Forelimb muscle (tissue), 1 donor: ENCODE measurements around the gene DTHD1. TPM values are rescaled to one million over a fixed set of nuclear protein-coding genes. Genes with fewer than 3 reads are reported as not detected.

Experiments used
- DNase-seq: peaks from one replicate; pipeline ENCODE4 v3.0.0-alpha.2; 2013; ENCODE audit warnings: low read depth
- polyA plus RNA-seq: library from polyadenylated mRNA; unstranded; fragments of 120-200 nt; gene quantifications from one replicate; pipeline ENCODE4 v1.2.1, GENCODE V29; 2013; ENCODE audit not compliant: insufficient read length

DTHD1 gene
- polyA plus RNA-seq, 1 donor, result not detected

GRCh38 chr4:36269533-36270173, 11.8 kb upstream of the DTHD1 start:
- no peak for DNase-seq

- DNase-seq, result no peak
Observed at GRCh38 chr4:36273276-36273675, 8.1 kb upstream of the DTHD1 start.

GRCh38 chr4:36274158-36274557, 7.3 kb upstream of the DTHD1 start:
- DNase-seq, result no peak

- DNase-seq, result no peak
Observed at GRCh38 chr4:36277533-36277932, 3.9 kb upstream of the DTHD1 start.

- no peak for DNase-seq
Observed at GRCh38 chr4:36278789-36279188, 2.6 kb upstream of the DTHD1 start.

GRCh38 chr4:36280555-36280954, 861 bp upstream of the DTHD1 start:
- no peak for DNase-seq

- DNase-seq, result no peak
Observed at GRCh38 chr4:36282503-36283030, 1.2 kb downstream of the DTHD1 start.

- DNase-seq, result no peak
Observed at GRCh38 chr4:36283912-36284465, 2.6 kb downstream of the DTHD1 start.

GRCh38 chr4:36285784-36286480, 4.5 kb downstream of the DTHD1 start:
- no peak for DNase-seq

GRCh38 chr4:36286481-36286871, 5.1 kb downstream of the DTHD1 start:
- DNase-seq, result no peak

GRCh38 chr4:36288731-36289426, 7.5 kb downstream of the DTHD1 start:
- DNase-seq, result no peak

GRCh38 chr4:36290641-36291040, 9.2 kb downstream of the DTHD1 start:
- no peak for DNase-seq

GRCh38 chr4:36292556-36293188, 11.3 kb downstream of the DTHD1 start:
- no peak for DNase-seq

GRCh38 chr4:36301127-36301526, 19.7 kb downstream of the DTHD1 start:
- no peak for DNase-seq

- no peak for DNase-seq
Observed at GRCh38 chr4:36303426-36304137, 22.2 kb downstream of the DTHD1 start.

- no peak for DNase-seq
Observed at GRCh38 chr4:36304138-36304681, 22.8 kb downstream of the DTHD1 start.

GRCh38 chr4:36308150-36308549, 26.7 kb downstream of the DTHD1 start:
- DNase-seq, result no peak

- DNase-seq, result no peak
Observed at GRCh38 chr4:36310216-36310615, 28.8 kb downstream of the DTHD1 start.

- DNase-seq, result no peak
Observed at GRCh38 chr4:36310793-36311192, 29.4 kb downstream of the DTHD1 start.

- no peak for DNase-seq
Observed at GRCh38 chr4:36312511-36312910, 31.1 kb downstream of the DTHD1 start.

- no peak for DNase-seq
Observed at GRCh38 chr4:36313301-36313700, 31.9 kb downstream of the DTHD1 start.
